Psoas muscle (tissue), 8 donors: ENCODE measurements around the gene ALG8. TPM values are rescaled to one million over a fixed set of nuclear protein-coding genes. Genes with fewer than 3 reads are reported as not detected.

Experiments
- ATAC-seq, 4 donors: fragments of 200-7000 bp; cut with Tn5 transposase; one replicate each; pipeline ENCODE4 v1.9.1; 2020; ENCODE audit warnings: moderate library complexity in 3 of 4, mild to moderate bottlenecking in 2 of 4
- DNase-seq, 2 donors: peaks; one replicate each; pipeline ENCODE4 v3.0.0-alpha.2; 2020
- H3K27ac ChIP-seq: fragments of 200-600 bp; one replicate; pipeline ENCODE4 v1.8.0; 2022
- H3K27me3 ChIP-seq, 3 donors: fragments of 200-600 bp in 1 of 3; one replicate each; pipeline versions ENCODE4 v1.6.1 to v1.8.0; 2013 to 2022; ENCODE audit warnings: low read length in 2 of 3, mild to moderate bottlenecking in 2 of 3, moderate library complexity in 1 of 3; ENCODE audit not compliant: insufficient read depth in 3 of 3
- H3K36me3 ChIP-seq, 2 donors: fragments of 200-600 bp in 1 of 2; one replicate each; pipeline versions ENCODE4 v1.6.1 to v1.8.0; 2013 to 2022; ENCODE audit warnings: low read depth in 1 of 2, mild to moderate bottlenecking in 1 of 2, moderate library complexity in 1 of 2; ENCODE audit not compliant: insufficient read depth in 1 of 2
- H3K4me1 ChIP-seq: fragments of 200-600 bp; one replicate; pipeline ENCODE4 v1.8.0; 2022
- H3K4me3 ChIP-seq: fragments of 200-600 bp; one replicate; pipeline ENCODE4 v1.8.0; 2022; ENCODE audit warnings: mild to moderate bottlenecking
- H3K9me3 ChIP-seq: fragments of 200-600 bp; one replicate; pipeline ENCODE4 v1.8.0; 2022
- CTCF ChIP-seq: fragments of 200-600 bp; IDR thresholded peaks from one replicate; pipeline ENCODE4 v1.8.0; 2022; ENCODE audit warnings: antibody characterized with exemption
- WGBS, 3 donors: extraction: QIAGEN DNeasy Blood & Tissue Kit; methylation state at CpG; one replicate each; pipeline versions ENCODE4 v1.1.6 to v1.1.7; 2013; 5-methylcytosine and 5-hydroxymethylcytosine counted together
- intact Hi-C, 2 donors: fragments of 100-400 bp; cut with DNase I; formaldehyde crosslinking; loops; one replicate each; pipeline versions ENCODE4 v1.11.0 to v1.14.2; 2022
- polyA plus RNA-seq, 3 donors: library from polyadenylated mRNA; stranded (reverse); fragments of 200-250 nt; gene quantifications; one replicate each; pipeline ENCODE4 v1.2.3, GENCODE V29; 2013
- total RNA-seq, 4 donors: library from RNA; stranded (reverse); fragmentation: NEBNext Ultra II Directional in 2 of 4; extraction: Animal tissue kit (Norgen Biotek cat#: 25700) in 2 of 4; gene quantifications; one replicate each; pipeline versions ENCODE4 v1.2.1 to v1.2.4, GENCODE V29; 2021 to 2023
- donor health status: healthy with polysubstance abuse.
- donor health status: DM: no; HTN: no; CAD: no; lungs with moderate emphysema.
- donor health status: Bipolar disorder and iron deficiency.
- donor health status: healthy.
- donor health status: DM: yes; HTN: yes; CAD: no.
- donor health status: DM: no; HTN: no; CAD: no.
- donor health status: DM: no; HTN: no; CAD: no.
- donor health status: DM: yes; HTN: yes; CAD: no.

The ALG8 gene
- total and polyA plus RNA-seq, 7 donors, result 9.1 to 15.7 (median 11.4) TPM

DNA sequence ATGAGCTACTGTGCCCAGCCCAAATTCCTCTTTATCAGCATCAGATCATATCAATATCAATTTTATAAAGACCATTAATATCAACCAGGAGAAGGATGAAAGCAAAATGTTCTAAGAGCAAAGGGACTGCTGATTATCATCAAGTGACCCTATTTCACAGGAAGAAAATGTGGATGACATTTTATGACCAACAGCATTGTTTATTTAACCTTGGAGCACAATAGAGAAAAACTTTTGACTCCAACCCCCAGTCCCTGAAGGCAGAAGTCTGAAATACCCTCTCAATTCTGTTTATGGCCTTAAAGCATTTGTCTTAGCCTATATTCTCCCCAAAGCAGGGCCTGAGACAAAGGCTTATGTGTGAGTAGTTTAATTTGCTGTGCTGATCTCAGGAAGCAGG is 11.3 kb upstream of the ALG8 start:
- no peaks in the 10 kb centered on the region for H3K9me3 ChIP-seq
- H3K27ac ChIP-seq, result no peak overlapping the region
- intact Hi-C loops, result loop anchor here in 1 of 2 donors (5.0 kb wide), 1 partner anchor 417 kb away; no protein-coding TSS in a partner anchor
- no peak for TF ChIP-seq CTCF
- H3K36me3 ChIP-seq, result peaks cover 0 to 7% of the 10 kb centered on the region in 2 donors
- no peaks in the 10 kb centered on the region for H3K27me3 ChIP-seq
- no peak for DNase-seq
- no peak overlapping the region for H3K4me3 ChIP-seq
- ATAC-seq, result no peak
- H3K4me1 ChIP-seq, result peaks cover 5% of the 10 kb centered on the region

GRCh38 chr11:78150346-78150745 is 10.9 kb upstream of the ALG8 start:
- 95 to 96% (median 96%) methylated on average over 4 of the region's 4 CpGs for WGBS, 3 donors
- Histone ChIP-seq H3K4me3 (no peak overlapping the region), H3K36me3 (peaks cover 0 to 7% of the 10 kb centered on the region in 2 donors), H3K9me3 (no peaks in the 10 kb centered on the region), H3K27me3 (no peaks in the 10 kb centered on the region), H3K27ac (no peak overlapping the region), H3K4me1 (peaks cover 5% of the 10 kb centered on the region)
- DNase-seq (no peak), ATAC-seq (no peak)
- intact Hi-C loops, result loop anchor here in 1 of 2 donors (5.0 kb wide), 1 partner anchor 417 kb away; no protein-coding TSS in a partner anchor
- TF ChIP-seq CTCF, result no peak

DNA sequence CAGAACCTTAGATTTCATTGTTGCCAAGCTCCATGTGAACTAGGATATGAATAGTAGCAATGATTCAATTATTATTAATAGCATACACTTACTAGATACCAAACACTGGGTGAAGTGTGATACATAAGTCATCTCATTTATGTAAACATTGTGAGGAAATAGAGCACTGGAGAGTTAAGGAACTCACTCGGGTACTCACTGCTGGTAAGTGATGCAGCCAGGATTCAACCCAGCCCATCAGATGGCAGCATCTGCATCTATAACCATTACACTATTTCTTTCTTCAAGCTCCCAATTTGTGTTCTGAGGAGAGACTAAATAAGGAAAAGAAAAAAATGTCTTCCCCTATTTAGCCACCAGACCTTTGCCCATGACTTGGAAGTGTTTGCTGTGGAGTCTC is 10.2 kb upstream of the ALG8 start:
- no peaks in the 10 kb centered on the region for H3K9me3 ChIP-seq
- peaks cover 5% of the 10 kb centered on the region for H3K4me1 ChIP-seq
- DNase-seq, result no peak
- WGBS, 3 donors, result 0 to 13% (median 2%) methylated on average over 1 of the region's 1 CpG
- H3K36me3 ChIP-seq, result peaks cover 0 to 7% of the 10 kb centered on the region in 2 donors
- no peak overlapping the region for H3K27ac ChIP-seq
- intact Hi-C loops, result loop anchor here (5.0 to 10.0 kb wide), 4 partner anchors 275 to 418 kb away; no protein-coding TSS in a partner anchor
- no peak overlapping the region for H3K4me3 ChIP-seq
- peak; percentile 68 to 98 (median 88) for ATAC-seq
- H3K27me3 ChIP-seq, result no peaks in the 10 kb centered on the region
- peak; percentile 31 for TF ChIP-seq CTCF

DNA sequence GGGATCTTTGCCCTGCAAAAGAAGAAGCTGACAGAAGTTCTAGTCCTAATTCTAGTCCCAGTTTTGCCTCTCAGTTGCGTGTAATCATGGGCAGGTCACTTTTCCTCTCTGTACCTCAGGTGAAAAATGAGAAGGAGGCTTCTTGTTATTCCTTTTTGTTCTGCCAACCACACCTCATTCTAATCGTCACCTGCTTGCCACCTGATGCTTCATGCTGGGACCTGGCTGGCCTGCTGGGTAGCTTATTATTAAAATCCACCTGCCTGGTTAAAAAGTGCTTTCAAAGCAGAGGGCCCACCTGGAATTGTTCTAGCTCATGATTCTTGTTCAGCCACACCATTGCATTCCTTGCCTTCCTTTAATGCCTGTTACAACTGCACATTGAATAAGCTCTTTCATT is 8.4 kb upstream of the ALG8 start:
- TF ChIP-seq CTCF, result no peak
- intact Hi-C loops, result loop anchor here (5.0 to 10.0 kb wide), 3 partner anchors 277 to 417 kb away; no protein-coding TSS in a partner anchor

GRCh38 chr11:78145511-78146025 is 6.1 kb upstream of the ALG8 start:
- peaks cover 0 to 16% of the 10 kb centered on the region in 2 donors for H3K36me3 ChIP-seq
- no peaks in the 10 kb centered on the region for H3K9me3 ChIP-seq
- no peak overlapping the region for H3K4me3 ChIP-seq
- no peak for ATAC-seq
- no peak for DNase-seq
- intact Hi-C loops, result loop anchor here (5.0 to 10.0 kb wide), 3 partner anchors 279 to 419 kb away; no protein-coding TSS in a partner anchor
- no peak overlapping the region for H3K27ac ChIP-seq
- WGBS, 3 donors, result 76 to 84% (median 81%) methylated on average over 1 of the region's 1 CpG
- TF ChIP-seq CTCF, result no peak
- H3K4me1 ChIP-seq, result peaks cover 7% of the 10 kb centered on the region
- no peaks in the 10 kb centered on the region for H3K27me3 ChIP-seq

More for the DNA sequence above, 8.4 kb upstream of the ALG8 start:
- Histone ChIP-seq H3K27ac (no peak overlapping the region), H3K4me1 (peaks cover 5% of the 10 kb centered on the region), H3K27me3 (no peaks in the 10 kb centered on the region), H3K4me3 (no peak overlapping the region), H3K9me3 (no peaks in the 10 kb centered on the region), H3K36me3 (peaks cover 0 to 16% of the 10 kb centered on the region in 2 donors)
- DNase-seq (no peak), ATAC-seq (no peak)
- WGBS, 3 donors, result 77 to 96% (median 86%) methylated on average over 2 of the region's 2 CpGs
